Left ventricle myocardium superior (tissue), 1 donor: ENCODE data around the gene MAGIX. TPM values are rescaled to one million over a fixed set of nuclear protein-coding genes. Genes with fewer than 3 reads are reported as not detected.

Experiments used
- total RNA-seq: library from RNA; stranded (reverse); fragmentation: NEBNext Ultra II Directional; extraction: Animal tissue kit (Norgen Biotek cat#: 25700); gene quantifications from one replicate; pipeline ENCODE4 v1.2.1, GENCODE V29; 2021
- donor health status: DM: no; HTN: yes; CAD: no; lungs with severe emphysema.

The MAGIX gene
- total RNA-seq, 1 donor from 2014 or later = 3.8 TPM

Other genes starting within 250 kb of the MAGIX start
- gene PIM2, start 243.7 kb upstream of the MAGIX start, total RNA-seq = 3.9 TPM
- 18.9 TPM for gene OTUD5, start 205.2 kb upstream of the MAGIX start, total RNA-seq
- gene KCND1, start 190.9 kb upstream of the MAGIX start, total RNA-seq = 0.47 TPM
- gene GRIPAP1, start 160.5 kb upstream of the MAGIX start, total RNA-seq = 18.1 TPM
- 18.5 TPM for gene TFE3, start 119.4 kb upstream of the MAGIX start, total RNA-seq
- 1.7 TPM for gene CCDC120, start 103.8 kb upstream of the MAGIX start, total RNA-seq
- gene PRAF2, start 88.8 kb upstream of the MAGIX start, total RNA-seq = 6.3 TPM
- 65.4 TPM for gene WDR45, start 82.9 kb upstream of the MAGIX start, total RNA-seq
- gene GPKOW, start 39.0 kb upstream of the MAGIX start, total RNA-seq = 18.9 TPM
- 62.3 TPM for gene PLP2, start 9.1 kb downstream of the MAGIX start, total RNA-seq
- 12.7 TPM for gene PRICKLE3, start 23.6 kb downstream of the MAGIX start, total RNA-seq
- 1.5 TPM for gene SYP, start 37.4 kb downstream of the MAGIX start, total RNA-seq
- gene CACNA1F, start 70.6 kb downstream of the MAGIX start, total RNA-seq = 0.47 TPM
- gene CCDC22, start 72.7 kb downstream of the MAGIX start, total RNA-seq = 12.3 TPM
- not detected for gene FOXP3, start 102.0 kb downstream of the MAGIX start, total RNA-seq
- gene PPP1R3F, start 107.0 kb downstream of the MAGIX start, total RNA-seq = 22.1 TPM
- not detected for gene GAGE10, start 140.9 kb downstream of the MAGIX start, total RNA-seq
- gene GAGE12J, start 159.3 kb downstream of the MAGIX start, total RNA-seq = not detected
- gene GAGE13, start 168.8 kb downstream of the MAGIX start, total RNA-seq = not detected